DOHH2 (cell line): ENCODE results near the gene ANAPC7.

ENCODE experiments used
- H3F3A ChIP-seq: fragments of 200-600 bp; sonication (generic), shearing (Covaris generic); 2 replicates; pipeline ENCODE4 v1.6.0; 2016; ENCODE audit warnings: antibody characterized with exemption, mild to moderate bottlenecking; ENCODE audit not compliant: control insufficient read depth, insufficient read depth
- H3K27ac ChIP-seq: fragments of 200-600 bp; sonication (generic); 2 replicates; pipeline ENCODE4 v1.5.1; 2014; ENCODE audit warnings: low read depth, mild to moderate bottlenecking, low read length, moderate library complexity
- H3K27me3 ChIP-seq: fragments of 200-600 bp; sonication (generic); 2 replicates; pipeline ENCODE4 v1.6.1; 2014; ENCODE audit warnings: mild to moderate bottlenecking, low read length, mixed read lengths; ENCODE audit not compliant: control insufficient read depth
- H3K36me3 ChIP-seq: fragments of 200-600 bp; sonication (generic); 2 replicates; pipeline ENCODE4 v1.6.1; 2014; ENCODE audit warnings: mild to moderate bottlenecking, low read length, moderate library complexity, mixed read lengths; ENCODE audit not compliant: control insufficient read depth
- H3K4me1 ChIP-seq: fragments of 200-600 bp; sonication (generic); 2 replicates; pipeline ENCODE4 v1.6.1; 2014; ENCODE audit warnings: mild to moderate bottlenecking, low read length, mixed read lengths; ENCODE audit not compliant: control insufficient read depth
- H3K4me2 ChIP-seq: fragments of 200-600 bp; sonication (generic); 2 replicates; pipeline ENCODE4 v1.6.0; 2014; ENCODE audit warnings: mild to moderate bottlenecking, low read length, moderate library complexity
- H3K4me3 ChIP-seq: fragments of 200-600 bp; sonication (generic); 2 replicates; pipeline ENCODE4 v1.5.1; 2014; ENCODE audit warnings: mild to moderate bottlenecking, low read length, mixed read lengths
- H3K79me2 ChIP-seq: fragments of 200-600 bp; sonication (generic); 2 replicates; pipeline ENCODE4 v1.6.1; 2014; ENCODE audit warnings: mild to moderate bottlenecking, low read length, mixed read lengths; ENCODE audit not compliant: control insufficient read depth
- H3K9me2 ChIP-seq: fragments of 200-600 bp; sonication (generic); replicated peaks from 2 replicates; pipeline ENCODE4 v1.6.1; 2014; ENCODE audit warnings: mild to moderate bottlenecking, low read length, mixed read lengths; ENCODE audit not compliant: control insufficient read depth
- H3K9me3 ChIP-seq: fragments of 200-600 bp; sonication (generic); 2 replicates; pipeline ENCODE4 v1.6.1; 2014; ENCODE audit warnings: antibody characterized with exemption, low read length, mixed read lengths; ENCODE audit not compliant: control insufficient read depth, insufficient read depth
- H4K20me1 ChIP-seq: fragments of 200-600 bp; sonication (generic); 2 replicates; pipeline ENCODE4 v1.6.0; 2014; ENCODE audit warnings: low read depth, mild to moderate bottlenecking, antibody characterized with exemption, low read length, moderate library complexity; ENCODE audit not compliant: control insufficient read depth, insufficient read depth
- CTCF ChIP-seq: fragments of 200-600 bp; sonication (generic); IDR thresholded peaks from one replicate; pipeline ENCODE4 v1.5.1; 2014; ENCODE audit warnings: antibody characterized with exemption, mild to moderate bottlenecking, low read depth, low read length; ENCODE audit not compliant: poor library complexity, severe bottlenecking
- EZH2phosphoT487 ChIP-seq: fragments of 200-600 bp; sonication (generic); IDR thresholded peaks from 2 replicates; pipeline ENCODE4 v1.6.1; 2017; ENCODE audit warnings: borderline replicate concordance, mild to moderate bottlenecking, antibody characterized with exemption, low read length, moderate library complexity, mixed read lengths

Gene ANAPC7

GRCh38 chr12:110335481-110336045, 67.9 kb downstream of the ANAPC7 start:
- no peak for TF ChIP-seq CTCF
- no peak for TF ChIP-seq EZH2phosphoT487
- Histone ChIP-seq H4K20me1 (peaks cover 4% of the 10 kb centered on the region; the same call in 1 of the 2 replicates), H3K36me3 (peaks cover 98% of the 10 kb centered on the region), H3F3A (peaks cover 13% of the 10 kb centered on the region; the same call in 1 of the 2 replicates), H3K79me2 (peaks cover 37% of the 10 kb centered on the region), H3K9me2 (no peaks in the 10 kb centered on the region), H3K27me3 (no peaks in the 10 kb centered on the region), H3K4me1 (peaks cover 29% of the 10 kb centered on the region), H3K4me3 (no peak overlapping the region), H3K27ac (no peak overlapping the region), H3K9me3 (no peaks in the 10 kb centered on the region), H3K4me2 (no peak overlapping the region)

GRCh38 chr12:110333201-110333600, 70.3 kb downstream of the ANAPC7 start:
- Histone ChIP-seq H3K4me3 (no peak overlapping the region), H3K27ac (no peak overlapping the region), H3K36me3 (peaks cover 98% of the 10 kb centered on the region), H3K27me3 (no peaks in the 10 kb centered on the region), H3K4me1 (peaks cover 18% of the 10 kb centered on the region), H3K9me2 (no peaks in the 10 kb centered on the region), H3F3A (peaks cover 4% of the 10 kb centered on the region; the same call in 1 of the 2 replicates), H3K9me3 (no peaks in the 10 kb centered on the region), H4K20me1 (peaks cover 10% of the 10 kb centered on the region; the same call in 1 of the 2 replicates), H3K4me2 (no peak overlapping the region), H3K79me2 (peaks cover 49% of the 10 kb centered on the region)
- no peak for TF ChIP-seq CTCF
- no peak for TF ChIP-seq EZH2phosphoT487

GRCh38 chr12:110330544-110330943, 73.0 kb downstream of the ANAPC7 start:
- Histone ChIP-seq H3K9me3 (no peaks in the 10 kb centered on the region), H3K27ac (no peak overlapping the region), H3K4me3 (no peak overlapping the region), H3K9me2 (no peaks in the 10 kb centered on the region), H3K27me3 (no peaks in the 10 kb centered on the region), H3K4me2 (no peak overlapping the region), H4K20me1 (peaks cover 10% of the 10 kb centered on the region; the same call in 1 of the 2 replicates), H3F3A (peaks cover 2% of the 10 kb centered on the region; the same call in 1 of the 2 replicates), H3K79me2 (peaks cover 63% of the 10 kb centered on the region), H3K4me1 (no peaks in the 10 kb centered on the region), H3K36me3 (peaks cover 96% of the 10 kb centered on the region)
- TF ChIP-seq CTCF (no peak), EZH2phosphoT487 (no peak)
